H9 (cell line): ENCODE results near the gene SFXN5. TPM values are rescaled to one million over a fixed set of nuclear protein-coding genes. Genes with fewer than 3 reads are reported as not detected.

Source experiments
- DNase-seq: peaks from one replicate; pipeline ENCODE4 v3.0.0-alpha.2; 2017
- H2AFZ ChIP-seq: one replicate; pipeline ENCODE4 v1.6.1; 2013; ENCODE audit warnings: mild to moderate bottlenecking, low read length, control low read depth, moderate library complexity
- H2AK5ac ChIP-seq: 2 replicates; pipeline ENCODE4 v1.6.1; 2013; ENCODE audit warnings: low read length, control low read depth, mixed read lengths; ENCODE audit not compliant: insufficient read length
- H2BK120ac ChIP-seq: one replicate; pipeline ENCODE4 v1.6.1; 2013; ENCODE audit warnings: low read depth, mild to moderate bottlenecking, low read length, control low read depth, inconsistent platforms; ENCODE audit not compliant: poor library complexity, severe bottlenecking
- H2BK12ac ChIP-seq: 2 replicates; pipeline ENCODE4 v1.6.1; 2013; ENCODE audit warnings: low read length, control low read depth, mixed read lengths, low read depth; ENCODE audit not compliant: insufficient read length
- H2BK15ac ChIP-seq: 2 replicates; pipeline ENCODE4 v1.6.1; 2013; ENCODE audit warnings: low read depth, low read length, control low read depth
- H2BK20ac ChIP-seq: one replicate; pipeline ENCODE4 v1.6.1; 2013; ENCODE audit warnings: low read depth, mild to moderate bottlenecking, low read length, control low read depth, inconsistent platforms; ENCODE audit not compliant: poor library complexity, severe bottlenecking
- H2BK5ac ChIP-seq: 2 replicates; pipeline ENCODE4 v1.6.1; 2013; ENCODE audit warnings: low read length, control low read depth, mixed read lengths; ENCODE audit not compliant: insufficient read length
- H3K14ac ChIP-seq: 2 replicates; pipeline ENCODE4 v1.6.1; 2013; ENCODE audit warnings: low read length, control low read depth; ENCODE audit not compliant: insufficient read depth
- H3K18ac ChIP-seq: 2 replicates; pipeline ENCODE4 v1.6.1; 2013; ENCODE audit warnings: low read depth, mild to moderate bottlenecking, mixed read lengths, low read length, control low read depth; ENCODE audit not compliant: insufficient read length
- H3K23ac ChIP-seq: 2 replicates; pipeline ENCODE4 v1.6.1; 2013; ENCODE audit warnings: low read length, control low read depth, mixed read lengths, low read depth; ENCODE audit not compliant: insufficient read length
- H3K23me2 ChIP-seq: 2 replicates; pipeline ENCODE4 v1.6.1; 2013; ENCODE audit warnings: low read depth, mild to moderate bottlenecking, mixed read lengths, low read length, control low read depth; ENCODE audit not compliant: insufficient read length, poor library complexity, severe bottlenecking
- H3K27ac ChIP-seq: 2 replicates; pipeline ENCODE4 v1.5.1; 2013; ENCODE audit warnings: low read length, control low read depth, mixed read lengths, low read depth; ENCODE audit not compliant: insufficient read length
- H3K27me3 ChIP-seq: 2 replicates; pipeline ENCODE4 v1.6.1; 2013; ENCODE audit warnings: low read length, control low read depth, inconsistent platforms; ENCODE audit not compliant: insufficient read depth
- H3K4ac ChIP-seq: 2 replicates; pipeline ENCODE4 v1.6.1; 2013; ENCODE audit warnings: low read depth, mild to moderate bottlenecking, control low read depth, inconsistent platforms, low read length, moderate library complexity
- H3K4me1 ChIP-seq: 2 replicates; pipeline ENCODE4 v1.6.1; 2013; ENCODE audit warnings: low read length, control low read depth, inconsistent platforms; ENCODE audit not compliant: insufficient read depth
- H3K4me2 ChIP-seq: 2 replicates; pipeline ENCODE4 v1.6.1; 2013; ENCODE audit warnings: low read length, control low read depth, mixed read lengths; ENCODE audit not compliant: insufficient read length, insufficient read depth
- H3K56ac ChIP-seq: 2 replicates; pipeline ENCODE4 v1.6.1; 2013; ENCODE audit warnings: low read depth, mild to moderate bottlenecking, mixed read lengths, low read length, control low read depth; ENCODE audit not compliant: insufficient read length
- H3K79me1 ChIP-seq: 2 replicates; pipeline ENCODE4 v1.6.1; 2013; ENCODE audit warnings: low read depth, mild to moderate bottlenecking, moderate library complexity, low read length, control low read depth, inconsistent platforms; ENCODE audit not compliant: insufficient read depth, poor library complexity, severe bottlenecking
- H3K79me2 ChIP-seq: 2 replicates; pipeline ENCODE4 v1.6.1; 2013; ENCODE audit warnings: low read length, control low read depth, inconsistent platforms; ENCODE audit not compliant: insufficient read depth
- H3K9ac ChIP-seq: 2 replicates; pipeline ENCODE4 v1.6.1; 2013; ENCODE audit warnings: low read length, control low read depth, mixed read lengths; ENCODE audit not compliant: insufficient read length; ENCODE audit errors: extremely low read depth
- H3K9me3 ChIP-seq: one replicate; pipeline ENCODE4 v1.6.1; 2013; ENCODE audit warnings: low read depth, low read length, inconsistent platforms; ENCODE audit not compliant: control insufficient read depth
- H3T11ph ChIP-seq: one replicate; pipeline ENCODE4 v1.6.1; 2013; ENCODE audit warnings: mild to moderate bottlenecking, low read length, control low read depth, inconsistent platforms
- H4K20me1 ChIP-seq: one replicate; pipeline ENCODE4 v1.6.1; 2013; ENCODE audit not compliant: control insufficient read depth, insufficient read length, insufficient read depth
- H4K5ac ChIP-seq: 2 replicates; pipeline ENCODE4 v1.6.1; 2013; ENCODE audit warnings: low read depth, mild to moderate bottlenecking, mixed read lengths, low read length, control low read depth; ENCODE audit not compliant: insufficient read length
- H4K8ac ChIP-seq: replicated peaks from 2 replicates; pipeline ENCODE4 v1.6.1; 2013; ENCODE audit warnings: low read length, control low read depth, mixed read lengths, low read depth; ENCODE audit not compliant: insufficient read length
- H4K91ac ChIP-seq: 2 replicates; pipeline ENCODE4 v1.6.1; 2013; ENCODE audit warnings: low read depth, mild to moderate bottlenecking, moderate library complexity, mixed read lengths, low read length, control low read depth; ENCODE audit not compliant: insufficient read length
- H3K27ac Mint-ChIP-seq, 3 experiments: 2 replicates in 2 of 3; 3 replicates in 1 of 3; pipeline ENCODE4 v1.8.0; 2020 to 2021; ENCODE audit warnings: mixed read lengths in 3 of 3, mild to moderate bottlenecking in 1 of 3, moderate library complexity in 1 of 3
- H3K27me3 Mint-ChIP-seq: 2 replicates; pipeline ENCODE4 v1.8.0; 2021; ENCODE audit warnings: low read depth, mild to moderate bottlenecking, moderate library complexity, mixed read lengths
- H3K36me3 Mint-ChIP-seq, 3 experiments: 2 replicates in 2 of 3; 3 replicates in 1 of 3; pipeline ENCODE4 v1.8.0; 2020 to 2021; ENCODE audit warnings: low read depth in 3 of 3, mixed read lengths in 3 of 3; ENCODE audit not compliant: insufficient read depth in 1 of 3
- H3K4me1 Mint-ChIP-seq, 2 experiments: 2 replicates each; pipeline ENCODE4 v1.8.0; 2020; ENCODE audit warnings: mixed read lengths in 2 of 2
- H3K4me3 Mint-ChIP-seq, 2 experiments: 2 replicates in 1 of 2; 3 replicates in 1 of 2; pipeline ENCODE4 v1.8.0; 2020 to 2021; ENCODE audit warnings: mild to moderate bottlenecking in 2 of 2, mixed read lengths in 2 of 2, moderate library complexity in 1 of 2
- H3K9me3 Mint-ChIP-seq, 2 experiments: 2 replicates in 1 of 2; 3 replicates in 1 of 2; pipeline ENCODE4 v1.8.0; 2020; ENCODE audit warnings: mild to moderate bottlenecking in 2 of 2, mixed read lengths in 2 of 2, moderate library complexity in 1 of 2
- CTCF ChIP-seq: fragments of 200-600 bp; sonication (generic); conservative IDR thresholded peaks from 3 replicates; pipeline ENCODE4 v1.8.0; 2021; ENCODE audit warnings: antibody characterized with exemption, mild to moderate bottlenecking
- WGBS: extraction: QIAGEN DNeasy Blood & Tissue Kit; methylation state at CpG from one replicate; pipeline ENCODE4 v1.1.7; 2013; ENCODE audit warnings: missing lambda C conversion rate, low lambda C conversion rate, mixed read lengths; ENCODE audit not compliant: insufficient read length; ENCODE audit errors: extremely low coverage; 5-methylcytosine and 5-hydroxymethylcytosine counted together
- total RNA-seq: library from RNA; stranded (reverse); gene quantifications from 2 replicates; pipeline ENCODE4 v1.2.1, GENCODE V29; 2021

Gene SFXN5
- total RNA-seq, 1 experiment from 2014 or later, result 30.9 TPM

DNA sequence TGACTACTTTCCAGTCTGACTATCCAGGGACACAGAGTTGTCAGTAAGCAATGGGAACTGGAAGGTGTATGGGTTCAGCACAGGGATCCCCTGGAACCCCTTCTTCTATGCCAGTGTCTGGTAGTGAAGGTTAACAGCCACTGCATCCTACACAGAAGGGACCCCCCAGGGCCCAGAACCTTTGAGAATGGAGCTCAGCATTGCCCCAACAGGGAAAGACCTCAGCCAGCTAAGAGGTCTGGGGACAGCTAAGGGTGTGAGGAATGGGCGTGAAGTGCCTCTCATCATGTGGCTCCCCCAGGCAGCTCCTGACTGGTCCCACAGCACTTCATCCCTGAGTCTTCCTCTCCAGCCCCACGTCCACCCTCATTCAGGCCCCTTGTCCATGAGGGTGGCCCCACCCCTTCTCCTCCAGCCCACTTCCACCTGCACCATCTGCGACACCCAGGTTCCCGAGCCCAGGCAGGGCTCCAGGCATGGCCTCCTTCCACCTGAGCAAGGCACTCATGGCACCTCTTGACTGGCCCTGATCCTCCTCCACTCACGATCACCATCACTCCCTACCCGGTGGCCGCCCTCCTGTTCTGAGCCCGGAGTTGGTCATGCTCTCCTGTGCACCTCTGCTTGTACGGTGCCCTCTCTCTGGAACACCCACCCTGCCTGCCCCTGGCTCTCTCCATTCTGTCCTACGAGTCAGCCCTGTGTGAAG is 77.1 kb downstream of the SFXN5 start:
- peak; percentile 23 for DNase-seq
- H2AK5ac ChIP-seq, result no peak overlapping the region
- H2AFZ ChIP-seq, result no peak overlapping the region
- H4K20me1 ChIP-seq, result no peaks in the 10 kb centered on the region
- no peaks in the 10 kb centered on the region for H3K79me2 ChIP-seq
- no peak overlapping the region for H3K4me3 Mint-ChIP-seq
- no peak overlapping the region for H2BK5ac ChIP-seq
- H3K18ac ChIP-seq, result no peak overlapping the region
- no peak overlapping the region for H3K4ac ChIP-seq
- no peaks in the 10 kb centered on the region; the same call in 1 of the 2 replicates for H3K27me3 Mint-ChIP-seq
- H3K79me1 ChIP-seq, result no peaks in the 10 kb centered on the region
- no peak overlapping the region for H4K8ac ChIP-seq
- H3K9ac ChIP-seq, result no peak overlapping the region
- H3K4me2 ChIP-seq, result no peak overlapping the region
- no peaks in the 10 kb centered on the region for H3K9me3 Mint-ChIP-seq
- H3K4me1 Mint-ChIP-seq, result peaks cover 14 to 22% of the 10 kb centered on the region in 2 experiments; a peak in 3 of 4 replicates
- no peak overlapping the region for H2BK15ac ChIP-seq
- no peak overlapping the region for H4K5ac ChIP-seq
- peak overlapping the region in 2 of 3 experiments; percentile 55 to 62; a peak in 2 of 7 replicates for H3K27ac Mint-ChIP-seq
- no CpG with 5 or more reads among the region's 10 CpGs for WGBS
- no peak overlapping the region for H2BK12ac ChIP-seq
- no peak overlapping the region for H3K56ac ChIP-seq
- H4K91ac ChIP-seq, result no peak overlapping the region
- TF ChIP-seq CTCF, result no peak
- peaks cover 0 to 6% (median 0%) of the 10 kb centered on the region in 3 experiments; a peak in 1 of 7 replicates for H3K36me3 Mint-ChIP-seq
- H3T11ph ChIP-seq, result no peak overlapping the region
- H3K23ac ChIP-seq, result no peak overlapping the region
- H3K14ac ChIP-seq, result no peak overlapping the region
- no peaks in the 10 kb centered on the region for H3K4me1 ChIP-seq
- H3K9me3 ChIP-seq, result no peaks in the 10 kb centered on the region
- no peak overlapping the region for H2BK20ac ChIP-seq
- no peaks in the 10 kb centered on the region for H3K23me2 ChIP-seq
- no peak overlapping the region for H3K27ac ChIP-seq
- no peak overlapping the region for H2BK120ac ChIP-seq
- H3K27me3 ChIP-seq, result no peaks in the 10 kb centered on the region
